ENCODE results near the gene TCF23. TPM values are rescaled to one million over a fixed set of nuclear protein-coding genes. Genes with fewer than 3 reads are reported as not detected.

TCF23 gene
- total RNA-seq, 6 experiments from 2014 or later: not detected

GRCh38 chr2:27160191-27160590 is 11.4 kb downstream of the TCF23 start:
- H3K9me3 Mint-ChIP-seq: no peaks in the 10 kb centered on the region
- H3K27me3 Mint-ChIP-seq (ENCODE audit: insufficient read depth): peaks cover 31% of the 10 kb centered on the region
- no peak overlapping the region for H3K4me3 Mint-ChIP-seq
- H3K4me1 Mint-ChIP-seq (ENCODE audit: low read depth): peaks cover 11% of the 10 kb centered on the region
- H3K27ac Mint-ChIP-seq: no peak overlapping the region
- TF ChIP-seq CTCF (IDR thresholded peaks at IDR 0.05): no peak
- DNase-seq: no peak
- no peaks in the 10 kb centered on the region for H3K36me3 Mint-ChIP-seq (ENCODE audit: low read depth)

- Mint-ChIP-seq H3K4me3 (no peak overlapping the region), H3K36me3 (ENCODE audit: low read depth) (no peaks in the 10 kb centered on the region)
Measured at GRCh38 chr2:27162151-27163121, 13.6 kb downstream of the TCF23 start.

GRCh38 chr2:27164960-27165763 is 16.4 kb downstream of the TCF23 start:
- H3K4me3 Mint-ChIP-seq: no peak overlapping the region
- H3K9me3 Mint-ChIP-seq: no peaks in the 10 kb centered on the region
- DNase-seq: no peak
- TF ChIP-seq CTCF (IDR thresholded peaks at IDR 0.05): no peak
- H3K36me3 Mint-ChIP-seq (ENCODE audit: low read depth): no peaks in the 10 kb centered on the region
- H3K4me1 Mint-ChIP-seq (ENCODE audit: low read depth): peaks cover 11% of the 10 kb centered on the region
- no peak overlapping the region for H3K27ac Mint-ChIP-seq
- H3K27me3 Mint-ChIP-seq (ENCODE audit: insufficient read depth): peaks cover 28% of the 10 kb centered on the region

More at GRCh38 chr2:27162151-27163121, 13.6 kb downstream of the TCF23 start:
- TF ChIP-seq CTCF (IDR thresholded peaks at IDR 0.05): no peak
- no peak for DNase-seq
- H3K27me3 Mint-ChIP-seq (ENCODE audit: insufficient read depth): peaks cover 30% of the 10 kb centered on the region
- no peaks in the 10 kb centered on the region for H3K9me3 Mint-ChIP-seq
- peaks cover 11% of the 10 kb centered on the region for H3K4me1 Mint-ChIP-seq (ENCODE audit: low read depth)
- H3K27ac Mint-ChIP-seq: no peak overlapping the region

GRCh38 chr2:27170581-27171337 is 22.0 kb downstream of the TCF23 start:
- no peak for DNase-seq
- Mint-ChIP-seq H3K9me3 (no peaks in the 10 kb centered on the region), H3K27me3 (ENCODE audit: insufficient read depth) (peaks cover 30% of the 10 kb centered on the region), H3K36me3 (ENCODE audit: low read depth) (no peaks in the 10 kb centered on the region), H3K4me3 (no peak overlapping the region), H3K4me1 (ENCODE audit: low read depth) (peaks cover 7% of the 10 kb centered on the region), H3K27ac (no peak overlapping the region)
- TF ChIP-seq CTCF (IDR thresholded peaks at IDR 0.05): no peak

- Mint-ChIP-seq H3K27ac (no peak overlapping the region), H3K4me3 (no peak overlapping the region), H3K27me3 (ENCODE audit: insufficient read depth) (peaks cover 30% of the 10 kb centered on the region), H3K9me3 (no peaks in the 10 kb centered on the region), H3K36me3 (ENCODE audit: low read depth) (no peaks in the 10 kb centered on the region), H3K4me1 (ENCODE audit: low read depth) (peaks cover 7% of the 10 kb centered on the region)
- no peak for TF ChIP-seq CTCF (IDR thresholded peaks at IDR 0.05)
- DNase-seq: no peak
Measured at GRCh38 chr2:27171351-27171848, 22.6 kb downstream of the TCF23 start.
